HG02852 (cell line): ENCODE results near the gene EXT2.

ENCODE experiments used
- ATAC-seq: cut with Tn5 transposase; IDR thresholded peaks from one replicate; pipeline ENCODE4 v1.9.1; 2021; ENCODE audit warnings: mild to moderate bottlenecking, moderate library complexity; ENCODE audit not compliant: unreplicated experiment

EXT2 gene

GRCh38 chr11:44083906-44084305, 11.6 kb upstream of the EXT2 start:
- ATAC-seq, result no peak

- no peak for ATAC-seq
These were observed 10.1 kb upstream of the EXT2 start for GRCh38 chr11:44085330-44085729.

- no peak for ATAC-seq
These were observed 7.1 kb upstream of the EXT2 start for GRCh38 chr11:44088377-44088776.

- no peak for ATAC-seq
These were observed 6.6 kb upstream of the EXT2 start for GRCh38 chr11:44088871-44089270.

- ATAC-seq, result no peak
These were observed 4.9 kb upstream of the EXT2 start for GRCh38 chr11:44090539-44090938.

GRCh38 chr11:44094260-44094868, 1.1 kb upstream of the EXT2 start:
- no peak for ATAC-seq

- no peak for ATAC-seq
These were observed 1.1 kb downstream of the EXT2 start for GRCh38 chr11:44096360-44097185.

GRCh38 chr11:44097821-44098220, 2.3 kb downstream of the EXT2 start:
- no peak for ATAC-seq

GRCh38 chr11:44101098-44101497, 5.6 kb downstream of the EXT2 start:
- no peak for ATAC-seq

- no peak for ATAC-seq
These were observed 9.2 kb downstream of the EXT2 start for GRCh38 chr11:44104481-44105294.

- ATAC-seq, result no peak
These were observed 12.8 kb downstream of the EXT2 start for GRCh38 chr11:44108260-44108659.

- ATAC-seq, result peak; percentile 90
These were observed 14.8 kb downstream of the EXT2 start for GRCh38 chr11:44110231-44110679.

GRCh38 chr11:44112091-44112821, 16.8 kb downstream of the EXT2 start:
- ATAC-seq, result no peak

- ATAC-seq, result peak; percentile 47
These were observed 17.5 kb downstream of the EXT2 start for GRCh38 chr11:44113018-44113417.

GRCh38 chr11:44113572-44113971, 18.1 kb downstream of the EXT2 start:
- no peak for ATAC-seq

- ATAC-seq, result no peak
These were observed 20.9 kb downstream of the EXT2 start for GRCh38 chr11:44116234-44116830.

GRCh38 chr11:44120169-44120568, 24.7 kb downstream of the EXT2 start:
- no peak for ATAC-seq

- no peak for ATAC-seq
These were observed 30.1 kb downstream of the EXT2 start for GRCh38 chr11:44125598-44125997.

GRCh38 chr11:44126304-44126703, 30.8 kb downstream of the EXT2 start:
- no peak for ATAC-seq

- ATAC-seq, result no peak
These were observed 31.7 kb downstream of the EXT2 start for GRCh38 chr11:44127130-44127529.
